ENCODE measurements around the gene CDK9. TPM values are rescaled to one million over a fixed set of nuclear protein-coding genes. Genes with fewer than 3 reads are reported as not detected.

Gene CDK9
- total RNA-seq, 2 donors from 2014 or later = 64.0 to 77.7 TPM

- Histone ChIP-seq H3K4me3 (no peak overlapping the region), H3K9ac (ENCODE audit: low read depth in 2 of 2, low read length in 2 of 2) (no peak overlapping the region), H3K4me1 (peaks cover 3% of the 10 kb centered on the region), H3K36me3 (peaks cover 16% of the 10 kb centered on the region), H3K9me3 (no peaks in the 10 kb centered on the region), H3K27ac (no peak overlapping the region), H3K27me3 (no peaks in the 10 kb centered on the region)
- no peak for TF ChIP-seq CTCF (IDR thresholded peaks at IDR 0.05)
- intact Hi-C loops (cut with DNase I) = no loop called here
- DNase-seq = no peak
Measured at GRCh38 chr9:127794001-127794791, 8.4 kb downstream of the CDK9 start.

- Histone ChIP-seq H3K4me3 (no peak overlapping the region), H3K4me1 (peaks cover 3% of the 10 kb centered on the region), H3K9ac (ENCODE audit: low read depth in 2 of 2, low read length in 2 of 2) (no peak overlapping the region), H3K27ac (no peak overlapping the region), H3K9me3 (no peaks in the 10 kb centered on the region), H3K36me3 (peaks cover under 1% of the 10 kb centered on the region), H3K27me3 (no peaks in the 10 kb centered on the region)
- no peak for TF ChIP-seq CTCF (IDR thresholded peaks at IDR 0.05)
- no peak for DNase-seq
- intact Hi-C loops (cut with DNase I) = no loop called here
Measured at GRCh38 chr9:127796225-127796813, 10.5 kb downstream of the CDK9 start.

- Histone ChIP-seq H3K4me3 (no peak overlapping the region), H3K27me3 (no peaks in the 10 kb centered on the region), H3K9ac (ENCODE audit: low read depth in 2 of 2, low read length in 2 of 2) (peak overlapping the region in 1 of 2 donors; percentile 21), H3K9me3 (no peaks in the 10 kb centered on the region), H3K36me3 (no peaks in the 10 kb centered on the region), H3K4me1 (peaks cover 3% of the 10 kb centered on the region), H3K27ac (no peak overlapping the region)
- no peak for DNase-seq
- no peak for TF ChIP-seq CTCF (IDR thresholded peaks at IDR 0.05)
- intact Hi-C loops (cut with DNase I) = no loop called here
Measured at GRCh38 chr9:127796852-127797370, 11.1 kb downstream of the CDK9 start.

GRCh38 chr9:127801955-127802575 lies 16.2 kb downstream of the CDK9 start:
- TF ChIP-seq CTCF (IDR thresholded peaks at IDR 0.05) = no peak
- Histone ChIP-seq H3K27ac (peak overlapping the region; percentile 81), H3K9ac (ENCODE audit: low read depth in 2 of 2, low read length in 2 of 2) (peak overlapping the region; percentile 64 to 76), H3K36me3 (no peaks in the 10 kb centered on the region), H3K27me3 (no peaks in the 10 kb centered on the region), H3K4me1 (peaks cover 10% of the 10 kb centered on the region), H3K9me3 (no peaks in the 10 kb centered on the region), H3K4me3 (peak overlapping the region; percentile 53)
- intact Hi-C loops (cut with DNase I) = loop anchor here (10.0 kb wide), 1 partner anchor 73 kb away; the partner anchor contains the start of gene AK1
- DNase-seq = no peak
